Fibroblast of the aortic adventitia (primary cell): Measurements from ENCODE around the gene WDR18. TPM values are rescaled to one million over a fixed set of nuclear protein-coding genes. Genes with fewer than 3 reads are reported as not detected.
"Not testable (repeated sequence)": the region's sequence is repeated elsewhere in the genome, so short reads cannot be mapped to it uniquely, and the experiment has no call there.

Experiments used
- DNase-seq: peaks from one replicate; pipeline ENCODE4 v3.0.0-alpha.2; 2010; ENCODE audit warnings: low read depth
- H3K4me3 ChIP-seq: 2 replicates; pipeline ENCODE4 v1.5.1; 2011; ENCODE audit warnings: low read depth, mild to moderate bottlenecking, control low read depth, low read length, moderate library complexity
- total RNA-seq: library from RNA; depleted of rRNA; stranded (reverse); fragments of >200 nt; gene quantifications from 2 replicates; pipeline ENCODE4 v1.2.3, GENCODE V29; 2012; ENCODE audit warnings: low replicate concordance
- TF ChIP-seq, protein P1 (sequence below): IDR thresholded peaks from 2 replicates; pipeline ENCODE4 v1.5.1; 2011; ENCODE audit warnings: mild to moderate bottlenecking, low read length, control low read depth, inconsistent platforms; ENCODE audit not compliant: insufficient read depth

The WDR18 gene
- total RNA-seq, 1 donor = 45.0 TPM

DNA sequence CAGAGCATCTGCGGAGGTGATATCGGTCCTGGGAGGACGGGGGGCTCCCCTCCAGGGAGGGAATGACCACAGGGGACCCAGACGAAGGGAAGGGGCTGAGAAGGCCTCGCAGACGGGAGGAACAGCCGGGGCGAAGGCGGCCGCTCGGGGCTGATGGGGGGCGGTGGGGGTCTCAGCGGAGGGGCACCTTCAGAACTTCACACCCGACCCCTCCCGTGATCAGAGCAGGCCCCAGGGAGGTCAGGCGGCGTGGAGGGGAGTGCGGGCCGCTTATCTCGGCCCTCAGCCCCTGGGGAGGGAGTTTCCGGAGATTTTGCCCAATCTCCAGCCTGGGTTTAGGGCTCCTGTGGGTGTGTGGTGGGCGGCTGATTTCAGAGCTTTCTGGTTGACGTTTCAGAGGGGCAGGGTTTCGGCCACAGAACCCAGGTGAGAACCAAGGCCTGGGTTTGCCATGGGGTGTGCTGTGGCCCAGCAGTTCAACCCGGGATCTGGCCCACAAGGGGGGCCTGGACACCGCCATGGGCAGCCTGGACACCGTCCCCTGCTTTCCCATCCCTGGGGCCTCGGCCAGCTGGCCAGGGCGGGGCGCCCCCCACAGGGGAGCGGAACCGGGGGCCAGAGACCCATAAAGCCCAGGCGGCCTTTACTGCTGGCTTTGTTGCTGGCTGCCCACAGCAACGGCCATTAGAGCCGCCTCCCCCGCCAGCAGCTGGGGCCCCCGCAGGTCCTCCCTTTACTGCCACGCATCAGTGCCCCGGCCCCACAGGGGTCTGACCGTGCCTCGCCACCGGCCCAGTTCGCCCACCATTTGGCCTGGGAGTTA, 29.3 kb upstream of the WDR18 start:
- no peak for DNase-seq
- TF ChIP-seq, protein P1, sequence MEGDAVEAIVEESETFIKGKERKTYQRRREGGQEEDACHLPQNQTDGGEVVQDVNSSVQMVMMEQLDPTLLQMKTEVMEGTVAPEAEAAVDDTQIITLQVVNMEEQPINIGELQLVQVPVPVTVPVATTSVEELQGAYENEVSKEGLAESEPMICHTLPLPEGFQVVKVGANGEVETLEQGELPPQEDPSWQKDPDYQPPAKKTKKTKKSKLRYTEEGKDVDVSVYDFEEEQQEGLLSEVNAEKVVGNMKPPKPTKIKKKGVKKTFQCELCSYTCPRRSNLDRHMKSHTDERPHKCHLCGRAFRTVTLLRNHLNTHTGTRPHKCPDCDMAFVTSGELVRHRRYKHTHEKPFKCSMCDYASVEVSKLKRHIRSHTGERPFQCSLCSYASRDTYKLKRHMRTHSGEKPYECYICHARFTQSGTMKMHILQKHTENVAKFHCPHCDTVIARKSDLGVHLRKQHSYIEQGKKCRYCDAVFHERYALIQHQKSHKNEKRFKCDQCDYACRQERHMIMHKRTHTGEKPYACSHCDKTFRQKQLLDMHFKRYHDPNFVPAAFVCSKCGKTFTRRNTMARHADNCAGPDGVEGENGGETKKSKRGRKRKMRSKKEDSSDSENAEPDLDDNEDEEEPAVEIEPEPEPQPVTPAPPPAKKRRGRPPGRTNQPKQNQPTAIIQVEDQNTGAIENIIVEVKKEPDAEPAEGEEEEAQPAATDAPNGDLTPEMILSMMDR = no peak
- H3K4me3 ChIP-seq = no peak overlapping the region

DNA sequence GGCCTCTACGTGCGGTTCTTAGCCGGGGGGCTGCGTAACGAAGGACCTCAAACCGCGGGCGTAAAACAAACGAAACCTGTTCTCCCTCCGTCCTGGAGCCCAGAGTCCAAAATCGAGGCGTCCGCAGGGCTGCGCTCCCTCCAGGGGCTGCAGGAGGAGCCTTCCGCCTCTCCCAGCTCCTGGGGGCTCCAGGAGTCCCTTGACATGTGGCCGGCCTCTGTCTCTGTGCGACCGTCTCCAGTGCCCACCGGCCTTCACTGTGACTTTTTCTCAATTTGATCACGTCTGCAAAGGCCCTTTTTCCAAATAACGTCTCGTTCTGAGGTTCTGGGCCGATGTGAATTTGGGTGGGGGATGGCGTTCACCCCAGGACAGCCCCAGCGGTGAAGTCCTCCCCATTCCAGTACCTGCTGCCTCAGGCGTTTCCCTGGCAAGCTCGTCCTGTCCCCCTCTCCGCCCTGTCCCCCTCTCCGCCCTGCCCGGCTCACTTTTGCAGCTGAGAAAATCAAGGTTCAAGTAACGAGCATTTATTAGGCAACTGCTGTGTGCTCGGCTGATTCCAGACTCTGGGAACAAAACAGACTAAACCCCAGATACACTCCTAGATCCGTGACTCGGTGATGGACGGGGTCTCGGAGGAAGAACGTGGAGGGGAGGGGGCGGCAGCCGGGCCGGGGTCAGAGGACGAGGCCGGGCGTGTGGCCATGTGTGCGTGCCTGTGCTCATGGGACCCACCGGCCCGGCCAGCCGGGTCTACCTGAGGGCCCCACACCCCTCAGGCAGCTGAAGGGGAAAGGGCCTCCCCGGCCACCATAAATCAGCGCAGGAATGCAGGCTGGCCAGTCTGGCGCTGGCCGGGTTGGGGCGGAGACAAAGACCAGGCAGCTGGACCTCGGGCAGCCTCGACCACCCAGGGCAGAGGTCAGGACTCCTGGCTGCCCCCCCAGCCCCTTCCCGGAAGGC, 28.1 kb upstream of the WDR18 start:
- TF ChIP-seq, protein P1 = no peak
- DNase-seq = no peak
- H3K4me3 ChIP-seq = no peak overlapping the region

DNA sequence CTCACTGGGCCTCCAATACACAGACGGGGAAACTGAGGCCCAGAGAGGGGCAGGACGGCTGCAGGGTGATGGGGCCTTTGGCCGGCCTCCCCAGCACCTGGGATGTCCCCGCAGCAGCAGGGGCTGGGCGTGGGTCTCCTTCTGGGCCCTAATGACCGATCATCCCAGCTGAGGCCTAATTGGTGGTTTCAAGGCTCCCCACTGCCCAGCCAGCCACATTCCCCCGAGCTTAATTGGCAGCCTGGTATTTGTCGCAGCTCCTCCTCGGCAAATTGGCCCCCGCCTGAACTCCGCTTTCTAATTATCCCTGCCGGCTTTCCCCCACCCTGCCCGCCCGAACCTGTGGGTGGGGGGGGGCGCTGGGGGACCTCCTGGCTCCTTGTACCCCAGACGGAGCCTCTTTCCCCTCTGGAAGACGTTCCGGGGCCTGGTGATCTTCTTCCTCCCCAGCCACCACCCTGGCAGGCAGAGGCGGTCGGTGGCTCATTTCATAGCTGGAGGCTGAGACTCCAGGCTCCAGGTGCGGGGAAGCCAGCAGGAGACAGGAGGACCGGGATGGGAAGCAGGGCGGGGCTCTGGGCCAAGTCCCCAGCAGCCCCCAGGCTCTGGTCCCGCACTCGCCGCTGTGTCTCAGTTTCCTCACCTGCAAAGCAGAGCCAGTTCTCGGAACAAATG, 27.2 kb upstream of the WDR18 start:
- no peak overlapping the region for H3K4me3 ChIP-seq
- TF ChIP-seq, protein P1 = no peak
- DNase-seq = no peak

DNA sequence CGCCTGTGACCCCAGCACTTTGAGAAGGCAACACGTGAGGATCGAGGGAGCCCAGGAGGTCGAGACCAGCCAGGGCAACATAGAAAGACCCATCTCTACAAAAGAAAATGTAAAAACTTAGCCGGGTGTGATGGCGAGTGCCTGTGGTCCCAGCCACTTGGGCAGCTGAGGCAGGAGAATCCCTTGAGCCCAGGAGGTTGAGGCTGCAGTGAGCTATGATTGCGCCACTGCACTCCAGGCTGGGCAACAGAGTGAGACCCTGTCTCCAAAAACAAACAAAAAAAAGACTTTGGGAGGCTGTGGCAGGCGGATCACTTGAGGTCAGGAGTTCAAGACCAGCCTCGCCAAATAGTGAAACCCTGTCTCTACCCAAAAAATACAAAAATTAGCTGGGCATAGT, 26.6 kb upstream of the WDR18 start:
- not testable (repeated sequence) for DNase-seq, H3K4me3 ChIP-seq

DNA sequence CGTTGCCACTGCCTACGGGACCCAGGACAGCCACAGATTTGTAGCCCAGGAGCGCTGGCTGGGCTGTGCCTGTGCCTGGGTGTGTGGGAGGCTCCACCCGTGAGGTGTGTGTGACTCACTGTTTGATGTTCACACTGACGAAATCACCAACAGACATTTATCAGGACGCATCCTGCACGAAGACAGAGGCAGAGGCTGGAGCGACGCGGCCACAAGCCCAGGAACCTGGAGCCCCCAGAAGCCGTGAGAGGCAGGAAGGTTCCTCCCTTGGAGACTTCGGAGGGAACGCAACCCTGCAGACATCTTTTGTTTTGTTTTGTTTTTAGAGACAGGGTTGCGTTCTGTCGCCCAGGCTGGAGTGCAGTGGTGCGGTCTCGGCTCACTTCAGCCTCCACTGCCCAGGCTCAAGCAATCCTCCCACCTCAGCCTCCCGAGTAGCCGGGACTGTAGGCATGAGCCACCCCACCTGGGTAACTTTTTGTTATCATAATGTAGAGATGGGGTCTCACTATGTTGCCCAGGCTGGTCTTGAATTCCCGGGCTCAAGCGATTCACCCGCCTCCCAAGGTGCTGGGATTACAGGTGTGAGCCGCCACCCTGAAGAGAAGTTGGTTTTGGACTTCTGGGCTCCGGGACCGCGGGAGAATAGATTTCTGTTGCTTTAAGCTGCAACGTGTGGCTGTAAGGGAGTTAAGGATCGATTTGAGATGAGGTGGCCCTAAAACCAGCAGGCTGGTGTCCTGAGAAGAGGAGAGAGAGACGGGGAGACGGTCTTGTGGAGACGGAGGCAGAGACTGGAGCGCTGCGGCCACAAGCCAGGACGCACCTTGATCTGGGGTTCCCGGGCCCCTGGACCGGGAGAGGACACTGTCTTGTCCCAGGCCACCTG, 24.9 kb upstream of the WDR18 start:
- DNase-seq = no peak
- H3K4me3 ChIP-seq = no peak overlapping the region

DNA sequence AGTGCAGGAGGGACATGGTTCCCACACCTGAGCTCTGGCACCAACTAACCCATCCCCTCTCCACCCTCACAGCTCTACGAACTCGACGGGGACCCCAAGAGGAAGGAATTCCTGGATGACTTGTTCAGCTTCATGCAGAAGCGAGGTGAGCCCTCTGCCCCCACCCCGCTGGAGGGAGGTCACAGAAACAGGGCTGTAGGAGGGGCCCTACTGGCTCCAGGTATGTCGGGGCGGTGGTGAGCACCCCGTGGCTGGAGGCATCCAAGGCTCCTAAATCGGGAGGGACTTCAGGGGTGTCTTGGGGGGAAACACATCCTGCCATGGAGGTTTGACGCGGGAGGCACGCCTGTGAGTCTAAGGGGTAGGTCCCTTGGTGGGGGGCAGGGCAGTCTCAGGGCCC, 24.1 kb upstream of the WDR18 start:
- DNase-seq = no peak
- H3K4me3 ChIP-seq = no peak overlapping the region
- TF ChIP-seq, protein P1 = no peak

More for the DNA sequence above, 24.9 kb upstream of the WDR18 start:
- TF ChIP-seq, protein P1 = no peak
